ENCODE measurements around the gene TTBK2. TPM values are rescaled to one million over a fixed set of nuclear protein-coding genes. Genes with fewer than 3 reads are reported as not detected.
"Not testable (repeated sequence)": the region's sequence is repeated elsewhere in the genome, so short reads cannot be mapped to it uniquely, and the experiment has no call there.

The TTBK2 gene
- total RNA-seq, 1 experiment from 2014 or later = 8.9 TPM

DNA sequence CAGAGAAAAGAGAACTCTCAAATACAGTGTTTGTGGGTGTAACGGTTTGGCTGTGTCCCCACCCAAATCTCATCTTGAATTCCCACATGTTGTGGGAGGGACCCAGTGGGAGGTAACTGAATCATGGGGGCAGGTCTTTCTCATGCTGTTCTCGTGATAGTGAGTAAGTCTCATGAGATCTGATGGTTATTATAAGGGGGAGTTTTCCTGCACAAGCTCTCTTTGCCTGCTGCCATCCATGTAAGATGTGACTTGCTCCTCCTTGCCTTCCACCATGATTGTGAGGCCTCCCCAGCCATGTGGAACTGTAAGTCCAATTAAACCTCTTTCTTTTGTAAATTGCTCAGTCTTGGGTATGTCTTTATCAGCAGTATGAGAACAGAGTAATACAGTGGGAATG is 158.8 kb downstream of the TTBK2 start:
- not testable (repeated sequence) for DNase-seq (ENCODE audit: low read depth)

DNA sequence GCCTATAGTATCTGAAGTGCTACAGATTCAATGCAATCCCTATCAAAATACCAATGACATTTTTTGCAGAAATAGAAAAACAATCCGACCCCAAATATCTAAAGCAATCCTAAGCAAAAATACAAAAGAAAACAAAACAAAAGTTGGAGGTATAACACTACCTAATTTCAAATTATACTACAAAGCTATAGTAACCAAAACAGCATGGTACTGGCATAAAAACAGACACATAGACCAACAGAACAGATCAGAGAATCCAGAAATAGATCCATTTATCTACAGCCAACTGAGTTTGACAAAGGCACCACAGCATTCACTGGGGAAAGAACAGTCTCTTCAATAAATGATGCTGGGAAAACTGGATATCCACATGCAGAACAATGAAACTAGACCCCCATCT is 159.8 kb downstream of the TTBK2 start:
- DNase-seq (ENCODE audit: low read depth) = no peak

DNA sequence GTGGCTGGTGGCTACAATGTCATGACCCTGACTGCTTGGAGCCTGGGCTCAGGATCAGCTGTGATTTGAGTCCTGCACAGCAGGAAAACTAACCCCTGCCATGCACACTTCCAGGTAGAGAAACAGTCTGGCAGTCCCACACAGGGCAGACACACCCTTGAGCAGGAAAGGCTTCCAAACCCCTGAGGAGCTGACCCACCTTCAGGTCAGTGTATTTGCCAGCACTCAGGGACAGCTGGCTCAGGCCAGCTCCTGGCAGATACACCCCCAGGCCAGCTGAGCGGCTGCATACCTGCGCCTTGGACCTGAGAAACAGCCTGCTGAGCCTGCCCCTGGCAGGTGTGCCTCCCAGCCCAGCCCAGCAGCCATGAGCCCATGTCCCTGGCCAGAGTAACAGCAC is 161.5 kb downstream of the TTBK2 start:
- DNase-seq (ENCODE audit: low read depth) = no peak

DNA sequence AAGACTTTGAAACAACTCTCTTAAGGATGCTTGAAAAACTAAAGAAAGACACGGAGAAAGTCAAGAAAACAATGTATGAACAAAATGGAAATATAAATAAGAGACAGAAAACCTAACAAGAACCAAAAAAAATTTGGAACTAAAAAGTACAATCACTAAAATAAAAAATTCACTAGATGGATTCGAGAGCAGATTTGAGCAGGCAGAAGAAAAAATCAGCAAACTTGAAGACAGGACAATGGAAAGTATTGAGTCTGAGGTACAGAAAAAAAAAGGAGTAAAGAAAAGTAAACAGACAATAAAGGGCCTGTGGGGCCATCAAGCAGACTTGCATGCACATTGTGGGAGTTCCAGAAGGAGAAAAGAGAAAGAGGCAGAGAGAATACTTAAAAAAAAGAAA is 170.3 kb downstream of the TTBK2 start:
- DNase-seq (ENCODE audit: low read depth) = no peak

DNA sequence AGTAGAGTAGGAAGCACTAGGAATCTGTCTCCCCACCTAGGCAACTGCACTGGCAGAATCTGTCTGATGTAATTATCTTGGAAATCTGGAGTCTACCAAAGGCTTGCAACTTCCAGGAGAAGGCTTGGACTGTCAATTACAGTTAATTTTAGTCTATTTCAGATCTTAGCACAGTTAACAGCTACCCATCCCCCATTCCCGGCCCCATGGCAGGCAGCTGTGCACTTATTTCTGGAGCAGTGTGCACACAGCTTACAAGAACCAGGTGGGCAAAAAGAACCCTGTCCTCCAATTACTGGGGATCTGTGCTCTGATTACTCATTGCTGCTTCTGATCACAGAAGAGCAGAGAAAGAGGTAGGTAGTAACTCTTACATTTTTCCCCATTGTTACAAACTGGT is 171.3 kb downstream of the TTBK2 start:
- DNase-seq (ENCODE audit: low read depth) = no peak

DNA sequence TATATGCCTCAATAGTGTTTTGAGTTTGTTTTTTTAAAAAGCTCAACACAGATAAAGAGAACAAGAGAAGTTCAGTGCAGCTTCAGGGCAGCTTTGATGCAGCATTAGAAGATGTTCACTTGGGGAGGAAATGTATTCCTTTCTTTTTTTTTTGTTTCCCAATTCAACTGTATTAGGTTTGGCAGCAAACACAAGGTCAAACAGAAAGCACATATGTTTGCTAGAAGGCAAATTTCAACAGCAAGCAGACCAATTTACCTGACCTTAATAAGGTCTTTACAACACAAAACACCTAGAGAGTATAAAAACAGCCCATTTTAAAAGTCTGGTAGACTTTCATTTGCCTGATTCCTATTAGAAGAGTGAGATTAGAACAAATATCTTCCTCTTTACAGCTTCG is 176.4 kb downstream of the TTBK2 start:
- no peak for DNase-seq (ENCODE audit: low read depth)

DNA sequence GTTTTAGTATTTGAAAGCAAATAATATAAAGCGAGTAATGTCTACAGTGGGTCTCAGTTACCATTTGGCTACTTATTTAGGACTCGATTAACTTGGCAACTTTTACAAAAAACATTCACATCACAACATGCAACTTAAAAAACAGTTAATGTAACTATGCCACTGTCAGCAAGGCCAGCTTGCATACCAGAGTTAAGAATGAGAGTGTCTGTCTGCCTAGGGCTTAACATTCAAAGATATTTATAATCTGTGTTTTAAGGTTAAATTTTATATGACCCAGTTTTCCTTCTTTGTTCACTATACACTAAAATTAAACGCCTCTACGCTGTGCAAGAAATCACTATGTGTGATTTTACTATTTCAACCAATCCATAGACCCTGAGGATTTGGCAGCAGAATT is 178.4 kb downstream of the TTBK2 start:
- DNase-seq (ENCODE audit: low read depth) = no peak

DNA sequence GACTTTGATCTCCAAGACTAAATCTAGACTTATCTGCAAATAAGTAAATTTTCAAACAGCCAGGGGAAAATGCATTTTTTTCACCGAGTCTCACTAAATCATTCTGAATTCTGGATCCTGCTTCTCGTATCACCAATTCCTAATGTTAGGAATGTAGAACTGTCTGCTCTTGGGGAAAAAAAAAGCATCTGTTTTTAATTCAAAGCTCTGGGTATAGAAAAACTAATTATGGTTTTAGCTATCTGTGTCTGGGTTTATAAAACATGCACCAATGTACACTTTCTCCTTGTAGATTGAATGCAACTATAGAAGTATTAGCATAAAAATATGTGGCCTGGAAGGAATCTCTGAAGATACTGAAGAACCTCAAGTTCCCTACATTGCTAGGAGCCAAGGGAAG is 178.9 kb downstream of the TTBK2 start:
- no peak for DNase-seq (ENCODE audit: low read depth)

DNA sequence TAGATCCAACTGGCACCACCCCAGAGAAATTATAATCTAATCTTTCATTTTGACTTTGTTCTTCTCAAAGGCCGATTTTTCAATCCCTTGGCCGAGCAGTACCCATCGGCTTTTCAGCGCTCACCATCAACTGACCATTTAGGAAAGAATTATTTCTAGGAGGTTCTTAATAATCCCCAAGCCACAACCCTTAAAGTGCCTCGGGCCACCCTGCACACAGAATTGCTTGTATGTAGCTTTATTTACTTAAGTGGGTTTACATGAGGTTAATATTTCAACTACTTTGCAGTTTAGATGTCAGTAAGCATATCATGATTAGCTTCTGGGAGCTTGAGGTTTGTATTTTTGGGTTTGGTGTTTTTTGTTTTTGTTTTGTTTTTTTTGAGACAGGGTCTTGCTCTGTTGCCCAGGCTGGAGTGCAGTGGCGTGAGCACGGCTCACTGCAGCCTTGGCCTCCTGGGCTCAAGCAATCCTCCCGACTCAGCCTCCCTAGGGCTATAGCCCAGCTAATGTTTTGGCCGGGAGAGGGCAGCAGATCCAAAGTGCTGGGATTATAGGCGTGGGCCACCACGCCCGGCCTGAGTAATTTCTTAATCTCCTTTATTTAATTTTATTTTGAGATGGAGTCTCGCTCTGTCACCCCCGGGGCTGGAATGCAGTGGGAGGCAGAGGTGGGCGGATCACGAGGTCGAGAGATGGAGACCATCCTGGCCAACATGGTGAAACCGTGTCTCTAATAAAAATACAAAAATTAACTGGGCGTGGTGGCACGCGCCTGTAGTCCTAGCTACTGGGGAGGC is 182.8 kb downstream of the TTBK2 start:
- DNase-seq (ENCODE audit: low read depth) = peak; percentile 56

DNA sequence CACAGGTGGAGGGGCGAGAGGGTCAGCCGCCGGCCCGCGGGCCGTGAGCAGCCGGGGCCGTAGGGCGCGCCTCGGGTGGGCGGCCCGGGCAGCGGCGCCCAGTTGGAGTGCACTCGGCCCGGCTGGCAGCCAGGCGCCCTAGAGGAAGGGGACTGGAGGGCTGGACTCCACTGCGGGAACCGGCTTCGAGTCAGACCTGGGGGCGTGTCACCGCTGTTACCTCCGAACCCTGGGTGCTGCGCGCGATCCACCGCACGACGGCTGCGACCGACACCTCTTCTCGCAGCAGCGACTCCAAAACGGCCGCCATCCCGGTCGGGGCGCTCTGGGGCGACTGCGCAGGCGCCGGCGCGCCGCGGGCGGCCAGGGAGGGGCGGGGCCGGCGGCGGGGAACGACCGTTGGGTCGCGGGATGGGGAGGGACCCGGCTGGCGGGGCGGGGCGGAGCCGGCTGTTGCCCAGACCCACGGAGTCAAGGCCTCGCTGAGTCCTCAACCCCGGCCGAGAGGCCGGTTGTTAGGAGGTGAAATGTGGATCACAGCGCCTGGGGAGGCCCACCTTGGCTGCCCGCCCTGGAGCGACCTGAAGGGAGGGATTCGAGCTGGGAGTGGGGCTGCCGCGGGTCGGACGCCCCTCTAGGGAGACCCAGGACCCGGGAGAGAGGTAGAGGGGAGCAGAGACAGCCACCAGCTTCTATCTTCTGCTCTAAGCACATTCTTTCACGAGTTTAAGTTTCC is 183.6 kb downstream of the TTBK2 start, which contains the start of gene CDAN1:
Gene CDAN1 (minus strand): TSS at position 336 of the 736 bp plus-strand sequence. CDS start 26 bp downstream, at position 310.
- peak; percentile 86 for DNase-seq (ENCODE audit: low read depth)

DNA sequence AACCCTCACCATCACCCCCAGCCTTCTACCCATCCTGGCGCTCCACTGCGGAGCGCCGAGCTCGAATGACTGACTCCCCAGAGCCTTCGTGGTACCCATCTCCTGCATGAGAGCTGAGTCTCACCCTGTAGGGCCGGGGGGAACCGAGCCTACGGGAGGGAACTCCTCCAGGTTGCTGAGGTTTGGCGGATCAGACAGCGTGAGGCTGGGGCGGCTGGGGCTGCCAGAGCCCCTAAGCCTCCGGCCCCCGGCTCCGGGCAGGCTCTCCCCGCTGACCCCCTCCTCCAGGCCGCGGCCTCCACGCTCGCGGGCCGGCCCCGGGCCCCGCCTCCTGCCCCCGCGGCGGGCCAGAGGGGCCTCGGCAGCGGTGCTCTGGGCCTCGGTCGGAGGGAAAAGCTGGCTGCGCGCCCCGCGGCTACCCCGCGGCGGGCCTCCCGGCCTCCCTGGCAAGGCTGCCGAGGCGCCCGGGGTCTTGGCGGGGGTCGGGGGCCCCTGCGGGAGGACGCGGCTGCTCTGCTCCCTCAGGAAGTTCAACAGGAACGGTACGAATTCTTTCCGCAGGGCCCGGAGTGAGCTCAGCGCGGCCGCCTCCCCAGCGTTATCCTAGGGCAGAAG is 184.3 kb downstream of the TTBK2 start:
- peak; percentile 15 for DNase-seq (ENCODE audit: low read depth)

DNA sequence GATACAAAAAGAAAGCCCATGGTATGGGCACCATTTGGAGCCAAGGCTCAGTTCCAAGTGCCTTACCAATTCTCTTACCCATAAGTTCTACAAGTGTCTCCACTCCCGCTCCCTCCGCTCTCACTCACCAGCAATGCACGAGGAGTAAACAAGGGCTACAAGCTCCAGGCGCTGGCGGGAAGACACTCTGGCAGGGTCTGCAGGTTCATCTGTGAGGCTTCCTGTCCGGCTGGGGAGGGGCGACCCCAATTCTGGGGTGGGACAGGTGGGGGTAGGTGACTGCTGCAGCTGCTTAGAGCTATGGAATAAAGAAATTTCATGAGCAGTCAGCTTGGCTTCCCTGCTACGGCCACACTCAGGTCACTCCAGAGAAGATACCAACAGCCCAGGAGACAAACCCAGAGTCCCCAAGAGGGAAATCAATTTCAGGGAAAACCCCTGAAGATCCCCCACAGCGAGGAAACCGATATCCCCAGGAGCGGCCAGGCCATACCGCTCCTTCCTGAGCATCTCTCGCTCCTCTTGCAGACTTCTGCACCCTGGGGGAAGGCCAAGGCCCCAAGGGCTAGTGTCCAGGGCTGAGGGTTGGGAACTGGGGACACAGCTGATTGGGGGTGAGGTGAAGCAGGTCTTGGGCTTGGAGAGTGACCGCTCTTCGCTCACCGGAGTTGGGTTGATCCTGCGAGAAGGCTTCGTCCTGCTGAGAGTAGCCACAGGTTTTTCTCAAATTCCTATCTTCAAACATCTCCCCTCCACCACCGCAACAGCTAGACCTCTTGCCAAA is 185.0 kb downstream of the TTBK2 start:
- DNase-seq (ENCODE audit: low read depth) = no peak

DNA sequence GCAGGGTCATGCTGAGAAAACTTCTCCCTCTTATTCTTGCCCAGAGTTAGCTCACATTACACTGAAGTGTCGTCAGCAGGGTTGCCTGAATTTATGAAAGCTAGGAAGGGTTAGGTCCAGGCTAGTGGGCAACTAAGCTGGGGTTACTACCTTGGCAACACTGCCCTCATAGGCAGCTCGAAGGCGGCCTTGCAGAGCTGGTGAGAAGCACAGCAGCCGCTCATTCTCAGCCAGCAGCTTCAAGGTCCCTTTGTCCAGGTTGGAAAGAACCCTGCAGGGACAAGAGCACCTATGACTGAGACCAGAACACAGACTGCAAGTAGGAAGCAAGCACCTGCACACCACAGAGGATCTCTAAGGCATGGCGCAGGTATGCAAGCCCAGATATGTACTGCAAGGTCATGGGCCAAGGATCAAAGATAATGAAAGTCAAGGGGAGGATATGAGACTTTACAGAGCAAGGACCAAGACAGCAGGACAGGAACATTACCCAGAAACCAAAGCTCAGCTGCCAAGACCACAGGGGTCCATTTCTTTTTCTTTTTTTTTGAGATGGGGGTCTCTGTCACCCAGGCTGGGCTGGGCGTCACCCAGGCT is 186.4 kb downstream of the TTBK2 start:
- no peak for DNase-seq (ENCODE audit: low read depth)

DNA sequence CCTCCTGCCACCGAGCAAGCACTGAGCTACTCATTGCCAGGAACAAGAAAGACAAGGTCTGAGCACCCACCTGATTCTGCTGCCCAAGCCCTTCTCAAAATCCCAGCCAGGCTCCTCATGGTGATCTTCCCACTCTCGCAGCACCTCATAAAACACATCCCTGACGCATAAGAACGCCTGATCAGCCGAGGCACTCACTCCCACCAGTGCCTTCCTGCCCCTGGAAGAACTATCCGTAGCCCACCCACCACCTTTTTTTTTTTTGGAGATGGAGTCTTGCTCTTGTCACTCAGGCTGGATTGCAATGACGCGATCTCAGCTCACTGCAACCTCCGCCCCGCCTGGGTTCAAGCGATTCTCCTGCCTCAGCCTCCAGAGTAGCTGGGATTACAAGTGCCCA is 187.6 kb downstream of the TTBK2 start:
- DNase-seq (ENCODE audit: low read depth) = no peak

DNA sequence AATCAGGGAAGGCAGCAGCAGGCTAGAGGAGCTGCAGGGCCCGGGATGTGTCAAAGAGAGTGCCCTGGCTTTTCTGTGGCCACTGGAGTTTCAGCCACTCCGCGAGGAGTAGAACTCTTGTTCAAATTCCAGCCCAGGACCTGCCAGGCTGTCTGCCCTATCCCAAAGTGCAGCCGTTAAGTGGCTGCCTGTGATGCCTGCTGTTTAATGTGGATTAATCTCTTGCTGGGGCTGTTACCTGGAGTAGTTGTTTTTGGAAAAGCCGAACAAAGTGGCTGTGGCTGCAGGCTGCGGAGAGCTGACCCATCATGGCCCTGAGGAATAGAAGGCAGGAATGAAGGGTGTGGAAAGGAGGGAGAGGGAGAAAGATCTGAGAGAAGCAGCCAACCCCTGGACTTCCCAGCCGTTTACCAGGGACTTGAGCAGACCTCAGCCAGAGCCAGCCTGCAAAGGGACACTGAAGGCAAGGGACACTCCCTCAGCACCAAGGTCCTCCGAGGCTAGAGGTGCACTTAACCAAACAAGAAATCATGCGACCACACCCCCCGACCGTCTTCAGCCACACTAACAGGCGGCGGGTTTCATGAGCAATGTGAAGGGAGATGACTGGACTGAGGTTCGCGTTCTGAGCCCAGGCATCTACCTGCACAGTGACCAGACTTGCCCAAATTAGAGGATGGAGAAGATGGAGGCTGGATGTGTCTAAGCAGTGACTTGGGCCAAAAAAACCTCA is 188.3 kb downstream of the TTBK2 start:
- no peak for DNase-seq (ENCODE audit: low read depth)

DNA sequence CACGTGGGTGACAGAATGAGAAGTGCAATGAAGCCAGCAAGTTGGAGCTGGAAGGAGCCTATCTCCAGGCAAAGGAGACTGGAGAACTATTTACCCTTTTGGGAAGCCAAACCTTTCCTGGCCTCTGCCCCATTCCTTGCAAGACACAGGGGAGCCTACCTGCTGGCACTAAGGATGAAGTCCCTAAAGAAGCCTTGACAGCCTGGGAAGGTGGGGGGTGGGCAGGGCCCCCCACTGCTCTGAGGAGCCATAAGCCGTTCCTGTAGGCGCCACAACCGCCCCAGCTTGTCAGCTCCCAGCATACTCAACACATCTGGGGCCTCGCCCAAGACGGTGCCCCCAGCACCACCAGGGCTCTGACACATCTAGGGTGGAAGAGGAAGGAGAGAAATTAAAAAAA is 189.1 kb downstream of the TTBK2 start:
- no peak for DNase-seq (ENCODE audit: low read depth)

DNA sequence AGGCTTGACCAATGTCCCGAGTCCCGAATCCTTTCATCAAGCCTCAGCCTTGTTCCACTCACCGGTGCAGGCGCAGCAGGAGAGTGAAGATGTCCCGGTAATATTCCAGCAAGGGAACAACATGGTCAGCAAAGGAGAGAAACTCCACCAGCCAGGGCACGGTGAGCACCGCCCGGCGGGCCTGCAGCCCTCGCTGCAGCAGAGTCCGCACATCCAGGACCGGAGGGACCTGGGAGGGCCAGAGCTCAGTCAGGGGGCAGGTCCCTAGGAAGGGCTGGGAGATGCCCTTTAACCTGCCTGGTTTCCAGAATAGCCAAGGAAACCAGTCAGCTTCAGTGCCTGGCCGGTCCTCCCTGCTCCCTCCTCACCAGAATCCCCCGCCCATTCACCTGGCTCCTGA is 190.0 kb downstream of the TTBK2 start:
- no peak for DNase-seq (ENCODE audit: low read depth)

DNA sequence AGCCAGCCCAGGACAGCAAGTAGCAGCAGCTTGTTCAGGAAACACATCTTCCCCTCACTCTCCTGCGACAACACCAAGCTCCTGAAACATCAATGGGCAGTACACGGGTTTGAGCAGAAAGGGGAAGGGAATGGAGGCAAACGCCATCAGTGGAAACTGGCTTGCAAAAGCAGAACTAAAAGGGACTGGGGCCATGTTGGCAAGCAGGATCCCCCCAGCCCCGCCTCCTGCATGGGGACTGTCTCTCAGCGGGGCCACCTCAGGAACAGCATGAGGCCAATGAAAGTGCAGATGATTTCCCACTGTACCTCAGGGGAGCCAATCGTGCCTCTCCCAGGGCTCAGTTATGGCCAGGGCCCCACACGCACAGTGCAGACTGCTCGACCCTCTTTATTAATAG is 190.4 kb downstream of the TTBK2 start:
- no peak for DNase-seq (ENCODE audit: low read depth)

DNA sequence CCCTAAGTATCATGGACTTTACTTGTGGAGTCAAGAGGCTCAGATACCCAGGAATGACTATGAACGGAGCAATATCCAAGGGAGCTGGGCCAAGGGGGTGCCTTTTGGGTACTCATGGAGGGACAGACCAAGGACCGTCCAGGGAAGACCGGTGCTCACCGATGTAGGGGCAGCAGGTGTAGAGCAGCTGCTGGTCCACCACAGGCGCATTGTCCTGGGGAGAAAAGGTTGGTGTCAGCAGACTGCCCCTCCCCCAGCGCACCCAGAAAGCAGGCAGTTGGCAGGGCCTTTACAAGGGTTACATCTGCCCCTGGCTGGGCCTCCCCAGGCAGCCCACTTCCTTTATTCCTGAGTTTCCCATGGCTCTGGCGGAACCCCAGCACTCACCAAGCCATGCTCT is 191.2 kb downstream of the TTBK2 start:
- no peak for DNase-seq (ENCODE audit: low read depth)

DNA sequence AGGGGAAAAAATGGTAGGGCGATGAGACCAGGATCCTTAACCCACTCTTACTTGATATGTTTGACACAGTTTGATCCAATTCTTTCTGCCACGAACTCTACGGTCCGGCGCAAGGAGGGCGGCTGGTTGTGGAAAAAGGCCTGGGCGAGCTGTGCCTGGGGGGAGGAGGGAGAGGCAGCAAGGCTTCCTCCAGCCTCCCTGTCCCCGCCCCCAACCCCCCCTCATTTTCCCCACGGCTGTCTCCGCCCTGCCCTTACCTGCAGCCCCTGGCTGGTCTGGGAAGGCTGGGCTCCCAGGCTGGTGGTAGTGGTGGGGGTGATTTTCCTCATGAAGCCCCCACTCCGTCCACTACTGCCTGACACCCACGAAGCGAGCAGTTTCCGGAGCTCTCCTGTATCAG is 191.6 kb downstream of the TTBK2 start:
- DNase-seq (ENCODE audit: low read depth) = no peak

DNA sequence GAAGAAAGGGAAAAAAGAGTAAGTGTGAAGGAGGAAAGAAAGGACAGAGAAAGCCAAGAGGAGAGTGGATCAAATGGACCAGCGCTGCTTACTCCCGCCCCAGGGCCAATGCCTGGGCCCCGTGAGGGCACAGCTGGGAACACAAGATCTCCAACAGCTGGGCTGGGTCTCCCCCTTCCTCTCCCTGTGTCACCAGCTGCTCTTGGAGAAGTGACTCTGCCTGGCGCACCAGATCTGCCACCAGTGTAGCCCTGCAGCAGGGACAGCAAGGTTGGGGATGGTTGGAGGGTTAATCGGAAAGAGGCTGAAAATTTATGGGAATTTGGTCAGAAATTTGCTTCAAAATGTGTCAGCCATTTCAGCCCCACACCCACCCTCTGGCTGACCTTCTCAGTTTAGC is 192.0 kb downstream of the TTBK2 start:
- no peak for DNase-seq (ENCODE audit: low read depth)

All from RPMI7951 (cell line).